ENCODE measurements around the gene LPCAT2. TPM values are rescaled to one million over a fixed set of nuclear protein-coding genes. Genes with fewer than 3 reads are reported as not detected.

LPCAT2 gene
- total and polyA plus RNA-seq, 12 donors, result 4.0 to 10.9 (median 7.0) TPM

- DNase-seq (no peak), ATAC-seq (no peak)
- Histone ChIP-seq H3K4me3 (no peak overlapping the region), H3K36me3 (no peaks in the 10 kb centered on the region), H3K9me3 (no peaks in the 10 kb centered on the region), H3K27ac (no peak overlapping the region), H3K4me1 (peaks cover 0 to 10% (median 4%) of the 10 kb centered on the region in 9 donors), H3K27me3 (no peaks in the 10 kb centered on the region)
- intact Hi-C loops (cut with DNase I), result loop anchor here in 7 of 10 donors (5.0 to 10.0 kb wide), 4 partner anchors 72 to 375 kb away; no protein-coding TSS in a partner anchor
- 88 to 91% methylated on average over 9 of the region's 9 CpGs for WGBS, 2 donors
- no peak for TF ChIP-seq CTCF (IDR thresholded peaks at IDR 0.05)
Observed at GRCh38 chr16:55469821-55470532, 38.9 kb upstream of the LPCAT2 start.

GRCh38 chr16:55470533-55471371, 38.1 kb upstream of the LPCAT2 start:
- Histone ChIP-seq H3K27ac (peak overlapping the region in 2 of 10 donors; percentile 19 to 57), H3K4me3 (no peak overlapping the region), H3K4me1 (peaks cover 0 to 16% (median 3%) of the 10 kb centered on the region in 9 donors), H3K27me3 (no peaks in the 10 kb centered on the region), H3K36me3 (no peaks in the 10 kb centered on the region), H3K9me3 (no peaks in the 10 kb centered on the region)
- WGBS, 2 donors, result 58 to 60% methylated on average over 7 of the region's 7 CpGs
- intact Hi-C loops (cut with DNase I), result no loop called here
- DNase-seq (no peak), ATAC-seq (peak in 7 of 8 donors; percentile 13 to 45 (median 34))
- no peak for TF ChIP-seq CTCF (IDR thresholded peaks at IDR 0.05)

GRCh38 chr16:55471448-55472097, 37.3 kb upstream of the LPCAT2 start:
- Histone ChIP-seq H3K27me3 (no peaks in the 10 kb centered on the region), H3K4me3 (no peak overlapping the region), H3K4me1 (peaks cover 0 to 22% (median 4%) of the 10 kb centered on the region in 9 donors), H3K36me3 (no peaks in the 10 kb centered on the region), H3K9me3 (no peaks in the 10 kb centered on the region), H3K27ac (peak overlapping the region in 1 of 10 donors; percentile 57)
- DNase-seq (no peak), ATAC-seq (peak in 1 of 8 donors; percentile 50)
- intact Hi-C loops (cut with DNase I), result no loop called here
- 68 to 74% methylated on average over 4 of the region's 4 CpGs for WGBS, 2 donors
- no peak for TF ChIP-seq CTCF (IDR thresholded peaks at IDR 0.05)

- 99% methylated on average over 2 of the region's 2 CpGs for WGBS, 2 donors
- TF ChIP-seq CTCF (IDR thresholded peaks at IDR 0.05), result no peak
Observed at GRCh38 chr16:55473587-55473986, 35.3 kb upstream of the LPCAT2 start.

More at GRCh38 chr16:55473587-55473986, 35.3 kb upstream of the LPCAT2 start:
- Histone ChIP-seq H3K36me3 (no peaks in the 10 kb centered on the region), H3K27ac (no peak overlapping the region), H3K9me3 (no peaks in the 10 kb centered on the region), H3K27me3 (peaks cover 0 to 9% (median 0%) of the 10 kb centered on the region in 7 donors), H3K4me3 (no peak overlapping the region), H3K4me1 (peaks cover 0 to 34% (median 9%) of the 10 kb centered on the region in 9 donors)
- intact Hi-C loops (cut with DNase I), result no loop called here
- DNase-seq (no peak), ATAC-seq (no peak)
